ENCODE data around the gene STPG4. TPM values are rescaled to one million over a fixed set of nuclear protein-coding genes. Genes with fewer than 3 reads are reported as not detected.

STPG4 gene, protein sequence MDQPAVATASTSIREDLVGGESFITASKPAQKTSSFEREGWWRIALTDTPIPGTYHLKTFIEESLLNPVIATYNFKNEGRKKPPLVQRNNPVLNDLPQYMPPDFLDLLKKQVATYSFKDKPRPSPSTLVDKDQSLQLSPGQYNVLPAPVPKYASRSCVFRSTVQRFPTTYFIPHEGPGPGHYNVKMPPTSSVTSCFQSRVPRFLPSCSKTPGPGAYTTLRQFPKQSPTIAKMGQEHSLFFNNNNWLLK
- under 1 TPM; 0.34 to 0.48 TPM for total RNA-seq

DNA sequence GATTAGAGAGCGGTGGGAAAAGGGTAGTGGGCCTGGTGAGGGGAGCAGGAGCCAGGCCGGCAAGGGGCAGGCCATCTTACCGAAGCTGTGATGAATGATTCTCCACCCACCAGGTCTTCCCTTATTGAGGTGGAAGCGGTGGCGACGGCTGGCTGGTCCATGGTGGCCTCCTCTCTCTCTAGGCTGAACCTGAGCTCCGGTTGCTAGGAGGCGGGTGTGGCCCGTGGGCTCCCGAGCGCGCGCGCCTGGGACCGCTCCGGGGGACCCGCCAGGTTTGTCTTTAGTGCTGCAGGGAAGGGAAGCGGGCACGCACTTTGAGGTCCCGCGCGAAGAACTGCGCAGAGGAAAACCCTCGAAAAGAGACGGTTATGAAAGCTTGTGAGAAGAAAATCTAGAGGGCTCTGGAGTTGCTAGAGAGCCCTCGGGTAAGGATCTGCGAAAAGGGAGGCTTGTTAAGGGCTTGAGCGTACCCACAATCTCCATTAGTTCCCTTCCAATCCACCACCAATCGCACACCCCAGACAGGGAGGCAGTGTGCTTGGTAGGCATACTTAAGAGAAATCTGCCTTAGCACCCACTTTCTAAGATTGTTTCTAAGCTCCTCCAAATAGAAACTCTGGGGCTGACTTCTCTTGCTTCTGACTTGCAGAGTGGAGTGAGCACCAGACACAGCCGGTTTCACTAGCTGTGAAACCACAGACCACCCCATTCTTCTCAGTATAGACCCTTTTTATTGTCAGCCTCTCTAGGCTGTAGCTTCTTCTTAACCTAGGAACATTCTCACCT lies at the start of gene STPG4:
Gene STPG4 (minus strand): TSS at position 218 of the 786 bp plus-strand sequence. CDS start 57 bp downstream, at position 161.

Other genes with a start within 250 kb of the STPG4 start
- 10 to 100 TPM; 45.1 to 45.6 TPM for gene MCFD2, start 239.5 kb downstream of the STPG4 start, total RNA-seq
- gene TTC7A, start 214.1 kb downstream of the STPG4 start, total RNA-seq: 10 to 100 TPM; 53.3 to 55.4 TPM
- gene CALM2, start 21.2 kb upstream of the STPG4 start, total RNA-seq: 100 to 1,000 TPM; 402 to 406 TPM
- gene EPCAM, start 214.0 kb upstream of the STPG4 start, total RNA-seq: not detected
- gene MSH2, start 247.8 kb upstream of the STPG4 start, total RNA-seq: 10 to 100 TPM; 36.7 to 37.3 TPM

Measured in activated naive CD4-positive, alpha-beta T cell treated with anti-CD3 and anti-CD28 coated beads, Interleukin-2, amount 10 ng/mL, durations not matched to agents 5 hours and 36 hours (primary cell).